ENCODE results near the gene PLEKHO1.

Gene PLEKHO1

DNA sequence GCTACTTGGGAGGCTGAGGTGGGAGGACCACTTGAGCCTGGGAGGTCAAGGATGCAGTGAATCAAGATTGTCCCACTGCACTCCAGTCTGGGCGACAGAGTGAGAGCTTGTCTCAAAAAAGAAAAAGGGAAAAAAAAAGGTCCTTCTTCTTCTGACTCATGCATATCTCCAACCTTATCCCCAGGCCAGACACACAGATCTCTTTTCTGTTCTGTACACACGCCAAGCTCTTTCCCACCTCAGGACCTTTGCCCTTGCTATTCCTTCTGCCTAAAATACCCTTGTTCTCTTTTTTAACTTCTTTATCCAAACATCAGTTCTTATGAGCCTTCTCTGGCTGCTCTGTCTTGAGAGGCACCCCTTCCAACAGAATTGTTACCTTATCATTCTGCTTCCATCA is 22.1 kb downstream of the PLEKHO1 start:
- no peaks in the 10 kb centered on the region for H3K27me3 Mint-ChIP-seq (ENCODE audit: low read depth)
- TF ChIP-seq, protein P1, sequence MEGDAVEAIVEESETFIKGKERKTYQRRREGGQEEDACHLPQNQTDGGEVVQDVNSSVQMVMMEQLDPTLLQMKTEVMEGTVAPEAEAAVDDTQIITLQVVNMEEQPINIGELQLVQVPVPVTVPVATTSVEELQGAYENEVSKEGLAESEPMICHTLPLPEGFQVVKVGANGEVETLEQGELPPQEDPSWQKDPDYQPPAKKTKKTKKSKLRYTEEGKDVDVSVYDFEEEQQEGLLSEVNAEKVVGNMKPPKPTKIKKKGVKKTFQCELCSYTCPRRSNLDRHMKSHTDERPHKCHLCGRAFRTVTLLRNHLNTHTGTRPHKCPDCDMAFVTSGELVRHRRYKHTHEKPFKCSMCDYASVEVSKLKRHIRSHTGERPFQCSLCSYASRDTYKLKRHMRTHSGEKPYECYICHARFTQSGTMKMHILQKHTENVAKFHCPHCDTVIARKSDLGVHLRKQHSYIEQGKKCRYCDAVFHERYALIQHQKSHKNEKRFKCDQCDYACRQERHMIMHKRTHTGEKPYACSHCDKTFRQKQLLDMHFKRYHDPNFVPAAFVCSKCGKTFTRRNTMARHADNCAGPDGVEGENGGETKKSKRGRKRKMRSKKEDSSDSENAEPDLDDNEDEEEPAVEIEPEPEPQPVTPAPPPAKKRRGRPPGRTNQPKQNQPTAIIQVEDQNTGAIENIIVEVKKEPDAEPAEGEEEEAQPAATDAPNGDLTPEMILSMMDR (IDR thresholded peaks at IDR 0.05; ENCODE audit: unreplicated experiment in 3 of 3), result no peak

DNA sequence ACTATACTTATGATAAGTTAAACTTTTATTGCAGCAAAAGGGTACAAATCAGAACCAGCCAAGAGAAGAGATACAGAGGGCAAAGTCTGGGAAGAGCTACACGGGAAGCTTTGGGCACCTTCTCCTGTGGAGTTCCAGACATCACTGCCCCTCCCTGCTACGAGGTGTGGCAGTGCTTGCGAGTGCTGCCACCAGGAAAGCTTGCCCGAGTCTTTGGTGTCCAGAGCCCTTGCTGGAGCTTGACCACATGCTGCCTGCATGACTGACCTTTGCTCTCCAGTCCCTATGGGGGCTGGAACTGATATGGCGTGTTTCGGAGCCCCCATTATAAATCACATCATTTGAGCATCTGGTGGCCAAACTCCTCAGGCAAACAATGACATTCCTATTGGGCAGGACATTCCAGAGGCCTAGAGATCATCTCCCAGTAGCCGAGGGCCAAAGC is 23.4 kb downstream of the PLEKHO1 start:
- Mint-ChIP-seq H3K9me3 (no peaks in the 10 kb centered on the region), H3K4me1 (no peaks in the 10 kb centered on the region), H3K4me3 (no peak overlapping the region), H3K27me3 (ENCODE audit: low read depth) (no peaks in the 10 kb centered on the region), H3K36me3 (ENCODE audit: low read depth) (no peaks in the 10 kb centered on the region), H3K27ac (no peak overlapping the region)
- TF ChIP-seq, protein P1 (IDR thresholded peaks at IDR 0.05; ENCODE audit: unreplicated experiment in 3 of 3), result no peak

More for the DNA sequence above, 22.1 kb downstream of the PLEKHO1 start:
- H3K9me3 Mint-ChIP-seq, result no peaks in the 10 kb centered on the region
- peaks cover 2% of the 10 kb centered on the region for H3K4me1 Mint-ChIP-seq
- no peak overlapping the region for H3K4me3 Mint-ChIP-seq
- H3K27ac Mint-ChIP-seq, result no peak overlapping the region
- H3K36me3 Mint-ChIP-seq (ENCODE audit: low read depth), result no peaks in the 10 kb centered on the region

- Mint-ChIP-seq H3K4me1 (no peaks in the 10 kb centered on the region), H3K36me3 (ENCODE audit: low read depth) (no peaks in the 10 kb centered on the region), H3K9me3 (no peaks in the 10 kb centered on the region), H3K4me3 (no peak overlapping the region), H3K27ac (no peak overlapping the region), H3K27me3 (ENCODE audit: low read depth) (no peaks in the 10 kb centered on the region)
- TF ChIP-seq, protein P1 (IDR thresholded peaks at IDR 0.05; ENCODE audit: unreplicated experiment in 3 of 3), result no peak
These were observed 26.9 kb downstream of the PLEKHO1 start for GRCh38 chr1:150176593-150176992.

DNA sequence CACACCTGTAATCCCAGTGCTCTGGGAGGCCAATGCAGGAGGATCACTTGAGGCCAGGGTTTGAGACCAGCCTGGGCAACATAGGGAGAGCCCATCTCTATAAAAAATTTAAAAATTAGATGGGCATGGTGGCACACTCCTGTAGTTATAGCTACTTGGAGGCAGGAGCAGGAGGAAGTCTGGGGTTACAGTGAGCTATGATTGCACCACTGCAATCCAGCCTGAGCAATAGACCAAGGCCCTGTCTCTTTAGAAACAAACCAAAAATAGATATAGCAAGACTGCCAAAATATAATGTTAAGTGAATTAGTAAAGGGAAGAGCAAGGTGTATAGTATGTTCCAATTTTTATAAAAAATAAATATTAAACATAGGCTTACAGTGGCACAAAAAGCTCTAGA is 28.8 kb downstream of the PLEKHO1 start:
- Mint-ChIP-seq H3K4me3 (no peak overlapping the region), H3K36me3 (ENCODE audit: low read depth) (no peaks in the 10 kb centered on the region), H3K27ac (no peak overlapping the region), H3K27me3 (ENCODE audit: low read depth) (no peaks in the 10 kb centered on the region), H3K9me3 (no peaks in the 10 kb centered on the region), H3K4me1 (no peaks in the 10 kb centered on the region)
- TF ChIP-seq, protein P1 (IDR thresholded peaks at IDR 0.05; ENCODE audit: unreplicated experiment in 3 of 3), result no peak

DNA sequence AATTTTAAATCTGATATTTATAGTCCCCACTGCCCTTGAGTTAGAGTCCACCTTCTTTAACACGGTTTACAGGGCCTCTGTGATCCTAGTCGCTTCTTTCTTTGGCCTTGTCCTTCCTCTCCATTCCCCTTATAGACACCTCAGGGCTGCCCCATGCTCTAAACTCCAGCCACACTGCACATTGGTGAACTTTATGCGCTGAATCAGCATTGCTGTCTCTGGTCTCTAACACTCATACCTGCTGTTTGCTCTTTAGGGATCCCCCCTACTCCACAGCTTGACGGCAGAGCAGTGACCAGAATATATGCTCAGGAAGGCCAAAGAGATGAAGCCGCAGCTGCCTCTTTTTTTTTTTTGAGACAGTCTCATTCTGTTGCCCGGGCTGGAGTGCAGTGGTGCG is 30.2 kb downstream of the PLEKHO1 start:
- Mint-ChIP-seq H3K4me3 (no peak overlapping the region), H3K4me1 (no peaks in the 10 kb centered on the region), H3K27ac (no peak overlapping the region), H3K36me3 (ENCODE audit: low read depth) (no peaks in the 10 kb centered on the region), H3K27me3 (ENCODE audit: low read depth) (no peaks in the 10 kb centered on the region), H3K9me3 (no peaks in the 10 kb centered on the region)
- TF ChIP-seq, protein P1 (IDR thresholded peaks at IDR 0.05; ENCODE audit: unreplicated experiment in 3 of 3), result no peak

DNA sequence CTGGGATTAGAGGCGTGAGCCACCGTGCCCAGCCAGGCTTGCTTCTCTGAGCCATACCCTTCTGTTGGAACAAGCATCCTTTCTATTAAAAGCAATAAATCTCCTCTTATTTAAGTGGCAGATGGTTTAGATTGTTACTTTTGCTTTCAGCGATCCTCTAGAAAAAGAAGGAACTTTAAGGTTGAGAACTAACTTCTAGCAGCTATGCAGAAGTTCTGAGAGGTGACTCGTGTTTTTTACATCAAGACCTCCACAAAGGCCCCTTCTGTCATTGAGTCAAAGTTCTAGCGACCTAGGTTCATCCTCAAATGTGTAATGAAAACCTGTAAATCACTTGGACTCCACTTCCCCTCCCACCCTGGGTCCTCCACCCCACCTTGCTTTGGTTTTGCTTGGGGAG is 30.8 kb downstream of the PLEKHO1 start:
- no peaks in the 10 kb centered on the region for H3K27me3 Mint-ChIP-seq (ENCODE audit: low read depth)
- no peaks in the 10 kb centered on the region for H3K9me3 Mint-ChIP-seq
- H3K4me1 Mint-ChIP-seq, result no peaks in the 10 kb centered on the region
- H3K36me3 Mint-ChIP-seq (ENCODE audit: low read depth), result no peaks in the 10 kb centered on the region
- TF ChIP-seq, protein P1 (IDR thresholded peaks at IDR 0.05; ENCODE audit: unreplicated experiment in 3 of 3), result no peak
- no peak overlapping the region for H3K4me3 Mint-ChIP-seq
- no peak overlapping the region for H3K27ac Mint-ChIP-seq
